Limb (tissue), 2 donors: ENCODE results near the gene GNG10.
"Not testable (repeated sequence)": the region's sequence is repeated elsewhere in the genome, so short reads cannot be mapped to it uniquely, and the experiment has no call there.

Experiments
- DNase-seq, 2 donors: peaks; one replicate each; pipeline ENCODE4 v3.0.0-alpha.2; 2016; ENCODE audit errors: extremely low spot score in 2 of 2

GNG10 gene

DNA sequence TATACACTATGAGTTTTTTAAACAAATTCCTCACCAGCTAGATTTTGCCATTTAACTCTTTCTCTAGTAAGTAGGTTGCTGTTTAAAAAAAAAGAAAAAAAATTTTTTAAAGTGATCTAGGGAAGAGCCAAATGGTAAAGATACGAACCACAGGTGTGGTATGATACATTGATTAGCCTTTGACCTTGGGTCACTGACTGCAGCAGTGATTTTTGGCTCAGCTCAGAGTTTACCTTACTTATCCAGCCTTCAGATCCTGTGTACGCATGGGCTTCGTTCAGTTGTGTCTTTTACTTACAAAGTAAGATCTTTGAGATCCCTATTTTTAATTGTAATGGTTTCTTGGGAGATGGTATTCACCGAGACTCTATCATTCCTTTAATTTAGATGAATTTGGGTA is 12.4 kb upstream of the GNG10 start:
- no peak for DNase-seq

DNA sequence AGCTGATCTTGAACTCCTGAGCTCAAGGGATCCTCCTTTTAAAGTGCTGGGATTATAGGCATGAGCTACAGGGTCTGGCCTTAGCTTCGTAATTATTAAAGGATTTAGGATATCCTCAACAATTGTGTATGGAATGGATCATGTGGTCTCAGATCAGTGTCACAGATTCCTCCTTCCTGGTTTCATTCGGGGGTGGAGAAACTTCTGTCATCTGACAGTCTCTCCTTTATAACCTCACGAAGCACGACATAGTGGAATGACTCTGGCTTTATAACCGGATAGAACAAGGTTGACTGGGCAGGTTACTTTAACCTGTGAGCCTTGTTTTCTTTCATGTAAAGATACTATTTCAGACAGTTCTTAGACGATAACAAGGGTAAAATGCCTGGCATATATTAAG is 4.4 kb upstream of the GNG10 start:
- no peak for DNase-seq

DNA sequence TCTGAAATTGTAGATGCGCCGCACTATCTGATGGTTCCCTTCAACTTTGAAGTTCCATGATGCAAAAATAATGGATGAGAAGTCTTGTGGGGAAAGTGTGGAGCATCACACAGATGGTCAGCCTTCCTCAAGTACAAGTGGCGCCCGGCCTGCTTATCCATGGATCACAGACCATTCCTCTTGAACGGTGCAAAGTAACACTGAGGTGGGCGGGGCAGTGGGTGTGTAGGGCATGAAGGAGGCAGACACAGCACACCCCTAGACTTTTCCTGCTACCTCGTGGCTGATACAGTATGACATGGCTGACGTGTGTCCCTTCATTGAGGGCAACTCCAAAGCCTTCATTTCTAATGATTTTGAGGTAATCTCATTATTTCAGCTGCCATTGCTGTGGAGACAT is 2.5 kb upstream of the GNG10 start:
- DNase-seq, result no peak

DNA sequence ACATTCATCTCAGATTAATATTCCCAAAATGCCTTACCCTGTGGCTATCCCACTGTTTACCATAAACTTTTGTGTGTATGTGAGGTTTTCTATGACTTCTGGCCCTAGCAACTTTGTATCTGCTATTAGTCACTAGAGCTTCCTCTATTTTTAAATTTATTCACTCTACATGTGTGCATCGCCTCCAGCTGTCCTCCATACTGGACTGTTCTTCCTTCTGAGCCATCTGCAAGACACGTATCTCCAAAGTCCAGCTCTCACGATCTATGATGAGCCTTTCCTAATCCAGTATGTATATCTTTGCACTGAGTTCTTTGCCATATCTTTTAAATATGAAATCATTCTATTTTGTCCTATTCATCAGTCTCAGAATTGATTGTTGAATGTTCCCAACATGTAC is 1.7 kb upstream of the GNG10 start:
- no peak for DNase-seq

DNA sequence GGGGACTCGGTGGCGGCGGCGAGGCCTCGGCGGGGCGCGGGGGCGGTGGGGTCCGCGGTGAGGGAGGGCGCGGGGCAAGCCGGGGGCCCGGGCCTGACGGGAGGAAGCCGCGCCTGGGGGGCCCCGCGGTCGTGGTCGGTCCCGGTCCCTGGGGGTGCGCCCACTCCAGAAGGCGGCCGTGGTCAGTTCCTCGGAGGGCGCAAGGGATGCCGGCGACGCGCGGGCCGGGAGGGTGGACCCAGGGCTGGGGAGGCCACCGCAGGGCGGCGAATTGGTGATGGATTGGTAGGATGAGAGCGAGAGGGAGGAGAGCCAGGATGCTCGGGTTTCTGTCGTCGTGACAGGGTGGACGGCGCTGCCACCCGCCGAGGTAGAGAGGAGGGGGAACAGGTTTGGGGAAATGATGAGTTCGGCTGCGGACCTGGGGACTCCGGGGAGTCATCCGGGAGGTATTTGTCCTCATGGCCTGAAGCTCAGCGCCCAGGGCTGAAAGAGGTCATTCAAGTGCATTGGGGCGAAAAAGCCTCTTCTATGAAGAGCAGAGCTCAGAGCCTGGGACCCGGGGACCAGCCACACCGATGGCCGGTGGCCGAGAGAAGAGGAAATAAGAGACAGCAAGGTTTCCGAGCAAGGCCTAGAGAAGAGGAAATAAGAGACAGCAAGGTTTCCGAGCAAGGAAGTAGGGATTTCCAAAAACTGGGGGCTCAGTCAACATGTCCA is 557 bp downstream of the GNG10 start:
- no peak for DNase-seq

DNA sequence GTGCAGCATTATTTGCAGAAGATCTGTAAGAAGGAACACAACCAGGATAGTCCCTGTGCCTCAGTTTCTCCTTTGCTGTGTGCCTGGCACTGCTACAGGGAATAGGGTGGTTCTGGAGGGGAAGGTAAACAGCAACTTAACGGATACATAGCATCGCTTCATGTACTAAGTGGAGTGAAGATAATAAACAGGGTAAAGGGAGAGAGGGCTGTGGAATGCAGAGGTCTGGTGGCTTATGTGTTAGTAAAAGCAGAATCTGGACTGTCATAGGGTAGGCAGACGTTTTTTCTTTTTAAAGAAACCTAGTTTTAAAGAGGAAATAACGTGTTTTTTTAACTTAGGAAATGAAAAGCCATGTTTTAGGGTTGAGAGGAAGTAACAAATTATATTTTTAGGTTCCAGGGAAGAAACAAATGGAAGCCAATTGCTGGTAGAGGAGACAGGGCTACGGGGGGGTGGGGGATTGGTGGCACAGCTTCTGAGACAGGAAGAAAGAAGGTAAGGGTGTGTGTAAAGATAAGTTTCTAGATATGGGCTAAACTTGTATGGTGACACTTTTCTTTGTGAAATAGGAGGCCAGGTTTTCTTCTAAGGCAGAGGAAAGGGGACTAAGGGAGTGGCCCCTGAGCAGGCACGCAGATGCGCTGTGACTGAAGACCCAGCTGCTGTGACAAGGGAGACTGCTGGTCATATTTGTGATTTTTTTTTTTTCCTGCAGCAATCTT is 1.3 kb downstream of the GNG10 start:
- no peak for DNase-seq

DNA sequence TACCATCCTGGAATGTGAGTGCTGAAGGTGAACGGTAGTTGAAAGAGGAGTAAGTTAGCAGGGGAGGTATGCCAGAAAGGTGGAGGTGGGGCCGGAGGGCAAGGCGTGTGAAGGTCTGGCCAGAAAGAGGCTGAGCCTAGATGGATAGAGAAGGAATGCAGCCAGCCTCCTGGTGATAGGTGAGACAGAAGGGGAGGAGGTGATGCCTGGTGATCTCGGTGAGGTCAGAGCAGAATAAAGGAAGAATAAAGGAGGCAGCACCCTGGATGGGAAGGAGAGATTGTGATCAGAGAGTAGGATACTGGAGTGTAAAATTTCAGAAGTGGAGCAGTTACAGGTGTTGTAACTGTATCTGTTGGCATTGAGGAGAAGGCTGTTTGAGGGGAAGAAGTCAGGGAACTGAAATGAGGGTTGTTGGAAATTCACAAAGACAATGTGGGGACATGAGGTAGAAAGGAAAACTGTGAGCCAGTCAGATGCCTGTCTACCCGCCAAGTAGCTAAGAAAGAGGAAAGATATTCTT is 2.0 kb downstream of the GNG10 start:
- no peak for DNase-seq

DNA sequence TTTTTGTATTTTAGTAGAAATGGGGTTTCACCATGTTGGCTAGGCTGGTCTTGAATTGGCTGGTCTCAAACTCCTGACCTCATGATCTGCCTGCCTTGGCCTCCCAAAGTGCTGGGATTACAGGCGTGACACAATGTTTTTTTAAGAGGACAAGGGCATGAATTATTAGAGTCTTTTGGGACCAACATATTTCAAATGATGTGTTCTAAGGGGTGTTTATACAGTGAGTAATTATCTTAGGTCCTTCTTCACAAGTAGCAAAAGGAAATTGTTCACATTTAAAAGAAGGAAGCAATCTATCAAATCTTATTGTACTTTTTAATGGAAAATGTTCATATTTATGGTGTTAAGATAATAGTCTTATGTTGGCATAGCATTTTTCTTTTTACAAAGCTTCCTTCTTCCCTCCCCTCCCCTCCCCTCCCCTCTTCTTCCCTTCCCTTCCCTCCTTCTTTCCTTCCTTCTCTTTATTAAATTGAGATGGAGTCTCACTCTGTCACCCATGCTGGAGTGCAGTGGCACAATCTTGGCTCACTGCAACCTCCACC is 6.7 kb downstream of the GNG10 start:
- DNase-seq, result no peak

DNA sequence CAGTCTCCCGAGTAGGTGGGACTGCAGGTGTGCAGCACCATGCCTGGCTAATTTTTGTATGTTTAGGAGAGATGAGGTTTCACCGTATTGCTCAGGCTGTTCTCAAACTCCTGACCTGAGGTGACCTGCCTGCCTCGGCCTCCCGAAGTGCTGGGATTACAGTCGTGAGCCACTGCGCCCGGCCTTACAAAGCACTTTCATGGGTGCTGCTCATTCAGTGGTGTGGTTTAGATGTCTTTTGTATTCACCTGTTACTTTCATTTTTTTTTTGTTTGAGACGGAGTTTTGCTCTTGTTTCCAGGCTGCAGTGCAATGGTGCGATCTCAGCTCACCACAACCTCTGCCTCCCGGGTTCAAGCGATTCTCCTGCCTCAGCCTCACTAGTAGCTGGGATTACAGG is 7.2 kb downstream of the GNG10 start:
- DNase-seq, result not testable (repeated sequence)

DNA sequence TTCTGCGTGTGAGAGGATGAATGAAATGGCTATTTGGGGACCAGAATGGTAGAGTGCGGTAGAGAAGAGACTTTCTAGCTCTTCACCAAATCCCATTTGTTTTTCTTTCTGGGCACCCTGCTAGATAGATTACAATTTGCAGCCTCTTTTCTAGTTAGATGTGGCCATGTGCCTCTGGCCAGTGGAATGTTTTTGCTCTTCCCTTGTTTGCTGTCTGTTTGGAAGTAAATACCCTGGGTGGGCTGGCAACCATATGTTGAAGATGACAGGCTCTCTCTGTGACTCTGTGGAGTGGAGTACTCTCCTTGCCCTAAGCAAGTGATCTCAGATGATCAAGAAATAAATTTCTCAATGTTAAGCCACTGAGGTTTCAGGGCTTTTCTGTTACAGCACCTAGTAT is 12.9 kb downstream of the GNG10 start:
- no peak for DNase-seq

DNA sequence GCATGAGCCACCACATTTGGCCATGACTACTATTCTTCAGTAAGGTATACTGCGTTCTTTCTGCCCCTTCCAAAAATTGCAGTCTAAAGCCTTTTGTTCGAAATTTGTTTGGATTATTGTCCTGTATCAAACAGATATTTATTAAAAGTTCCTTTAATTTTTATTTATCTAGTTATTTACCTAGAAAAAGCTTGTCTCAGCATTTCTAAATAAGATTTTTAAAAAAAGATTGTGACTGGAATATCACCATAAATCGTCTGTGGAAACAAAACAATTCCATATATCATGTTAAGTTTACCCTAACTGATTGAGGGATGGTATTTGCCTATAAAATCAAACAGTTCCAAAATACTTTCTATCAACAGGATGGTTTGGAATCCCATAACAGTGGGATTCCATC is 14.7 kb downstream of the GNG10 start:
- no peak for DNase-seq

DNA sequence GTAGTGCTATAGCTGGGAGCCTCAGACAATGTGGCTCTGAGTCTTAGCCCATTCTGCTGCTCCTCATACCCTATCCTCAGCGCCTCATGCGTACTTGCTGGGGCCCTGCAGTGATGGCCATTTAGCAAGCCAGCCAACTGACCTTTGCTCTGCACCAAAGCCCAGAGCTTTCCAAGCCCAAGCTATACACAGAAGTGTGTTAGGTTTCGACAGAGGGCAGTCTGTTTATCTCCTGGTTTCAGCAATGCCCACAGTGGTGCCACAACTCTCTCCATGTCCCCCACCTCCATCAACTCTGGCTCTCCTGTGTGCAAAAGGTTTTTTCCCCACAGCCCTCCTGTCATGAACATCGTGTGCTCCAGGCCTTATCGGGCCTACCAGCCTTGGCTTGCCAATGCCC is 16.9 kb downstream of the GNG10 start:
- no peak for DNase-seq

DNA sequence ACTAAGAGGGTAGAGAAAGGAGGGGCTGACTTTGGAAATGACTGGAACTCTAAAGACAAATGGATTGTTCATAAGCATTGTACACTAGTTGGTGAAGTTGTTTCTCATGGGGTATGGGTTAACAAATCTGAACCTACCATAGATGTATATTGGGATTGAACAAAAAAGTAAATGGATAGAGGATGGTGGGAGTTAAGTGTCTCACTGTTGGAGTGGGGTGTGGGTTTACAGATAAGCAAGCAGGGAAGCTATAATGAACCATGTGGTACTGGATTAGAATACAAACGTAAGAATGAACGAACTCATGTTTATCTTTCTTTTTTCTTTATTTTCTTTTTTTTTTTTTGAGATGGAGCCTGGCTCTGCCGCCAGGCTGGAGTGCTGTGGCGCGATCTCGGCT is 17.8 kb downstream of the GNG10 start:
- no peak for DNase-seq

DNA sequence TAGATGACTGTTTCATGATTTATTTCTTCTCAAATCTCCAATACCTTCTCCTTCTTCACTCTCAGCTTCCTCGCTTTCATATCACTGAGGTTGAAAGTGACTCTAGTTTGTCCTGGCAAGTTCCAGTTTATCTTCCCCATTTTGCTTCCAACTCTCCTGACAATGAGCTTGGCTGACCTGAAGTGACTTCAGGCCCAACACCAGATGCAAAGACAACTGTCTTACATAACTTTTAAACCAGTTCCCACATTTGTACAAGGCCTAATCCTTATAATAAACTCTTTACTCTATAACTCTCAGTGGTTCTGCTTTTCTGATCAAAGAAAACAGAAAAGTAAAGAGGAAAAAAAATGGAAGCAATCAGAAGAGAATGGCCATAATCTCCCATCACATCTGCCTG is 22.0 kb downstream of the GNG10 start:
- no peak for DNase-seq

DNA sequence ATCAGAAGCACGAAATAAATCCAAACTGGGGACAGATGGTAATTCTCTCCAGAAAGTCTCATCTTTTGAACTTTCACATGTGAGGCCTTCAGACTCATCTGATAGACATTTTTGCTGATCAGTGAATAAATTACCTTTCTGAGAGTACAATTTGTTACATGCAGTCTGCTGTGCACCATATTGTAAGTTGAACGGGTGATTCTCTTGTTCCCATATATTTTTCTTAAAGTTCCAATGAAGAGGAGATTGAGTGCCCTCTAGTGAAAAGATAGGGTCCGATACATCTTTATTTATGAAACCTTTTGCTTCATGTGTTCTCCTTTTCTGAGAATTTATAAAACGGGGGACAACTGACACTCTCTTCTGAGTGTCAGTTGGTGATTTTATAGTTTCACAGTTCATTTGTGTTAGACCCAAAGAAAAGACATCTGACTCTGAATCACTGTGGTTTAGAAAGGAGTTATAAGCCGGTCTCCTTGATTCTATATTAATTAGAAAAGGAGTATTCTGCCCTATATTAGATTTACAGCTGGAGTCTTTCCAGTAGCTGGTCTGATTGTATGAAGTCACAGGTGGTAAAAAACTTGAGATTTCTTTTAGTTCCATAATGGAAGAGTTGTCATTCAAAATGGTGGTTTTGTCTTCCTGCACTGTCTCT is 30.4 kb downstream of the GNG10 start:
- peak in 1 of 2 donors; percentile 64 for DNase-seq

DNA sequence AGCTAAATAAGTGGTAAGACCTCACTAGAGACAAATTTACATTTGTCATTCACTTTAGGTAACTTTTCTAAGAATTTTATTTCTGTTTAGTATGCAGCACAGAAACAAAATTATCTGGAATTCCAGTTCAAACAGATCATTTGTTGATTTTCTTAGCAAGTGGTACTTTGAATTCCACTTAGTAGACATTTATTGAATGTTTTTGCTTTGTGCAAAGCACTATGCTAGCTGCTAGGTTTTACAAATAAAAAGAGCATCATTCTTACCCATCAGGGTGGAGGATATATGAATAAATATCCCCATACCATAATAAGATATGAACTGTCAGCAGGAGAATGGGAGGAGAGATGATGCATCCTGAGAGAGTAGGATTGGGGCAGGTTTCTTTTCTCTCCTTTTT is 35.4 kb downstream of the GNG10 start:
- DNase-seq, result no peak

DNA sequence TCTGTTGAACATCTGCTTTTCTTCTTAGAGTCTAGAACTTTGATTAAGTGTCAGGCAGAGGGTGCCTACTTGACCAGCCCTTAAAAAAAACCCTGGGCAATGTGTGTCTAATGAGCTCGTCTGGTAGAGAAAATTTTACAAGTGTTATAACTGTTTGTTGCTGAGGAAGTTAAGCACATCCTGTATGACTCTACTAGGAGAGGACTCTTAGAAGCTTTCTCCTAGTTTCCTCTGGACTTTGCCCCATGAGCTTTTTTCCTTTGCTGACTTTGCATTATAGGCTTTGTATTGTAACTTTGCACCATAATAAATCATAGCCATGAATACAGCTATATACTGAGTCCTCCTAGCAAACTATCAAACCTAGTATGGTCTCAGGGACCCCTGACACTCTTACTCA is 39.4 kb downstream of the GNG10 start:
- no peak for DNase-seq

DNA sequence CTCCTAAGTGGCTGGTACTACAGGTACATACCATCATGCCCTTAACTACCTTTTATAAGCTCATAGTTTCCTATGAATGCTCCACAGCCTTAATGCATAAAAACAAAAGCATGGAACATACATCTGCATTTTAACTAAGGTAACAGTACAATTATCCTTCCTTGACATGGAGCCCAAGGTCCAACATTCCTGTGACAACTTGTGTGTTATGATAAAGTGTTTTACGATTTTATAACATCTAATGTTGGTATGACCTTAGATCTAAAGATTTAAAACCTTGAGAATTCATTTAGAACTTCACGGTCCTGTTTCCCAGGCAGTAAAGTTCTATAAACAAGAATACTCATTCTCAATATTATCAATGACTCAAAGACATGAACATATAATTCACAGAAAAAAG is 43.1 kb downstream of the GNG10 start:
- DNase-seq, result no peak

DNA sequence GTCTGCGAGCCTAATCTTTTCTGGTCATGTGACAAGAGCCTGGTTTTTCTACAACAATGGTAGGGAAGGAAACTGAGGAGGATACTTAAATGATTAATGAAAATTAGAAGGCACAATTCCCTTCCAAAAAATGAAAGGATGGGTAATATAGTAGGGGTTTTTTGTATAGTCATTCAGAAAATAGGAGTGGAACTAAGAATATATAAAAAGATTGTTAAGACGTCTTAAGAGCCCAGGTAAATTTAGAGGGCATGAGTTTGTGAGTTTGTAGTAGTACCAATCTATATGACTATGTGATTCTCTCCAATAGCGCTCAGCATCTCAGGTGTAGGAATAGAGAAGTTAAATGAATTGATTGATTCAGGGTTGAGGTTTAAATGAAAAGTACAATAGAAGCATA is 50.1 kb downstream of the GNG10 start:
- no peak for DNase-seq

DNA sequence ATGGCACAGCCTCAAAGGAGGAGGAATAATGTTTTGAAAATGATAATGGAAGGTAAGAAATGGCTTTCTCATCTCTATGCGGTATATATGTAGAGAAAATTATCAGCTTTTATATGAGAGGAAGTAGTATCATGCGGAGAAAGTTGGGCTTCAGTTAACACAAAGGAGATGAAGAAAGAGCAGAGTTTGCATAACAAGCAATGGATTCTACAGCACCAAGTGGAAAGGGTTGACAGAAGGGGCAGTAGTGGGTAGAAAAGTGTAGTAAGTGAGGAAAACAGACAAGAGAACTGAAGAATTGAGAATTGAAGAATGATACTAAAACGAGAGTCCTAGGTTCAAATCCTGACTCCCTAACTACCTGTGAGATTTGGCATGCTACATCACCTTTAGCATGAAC is 51.0 kb downstream of the GNG10 start:
- DNase-seq, result no peak

DNA sequence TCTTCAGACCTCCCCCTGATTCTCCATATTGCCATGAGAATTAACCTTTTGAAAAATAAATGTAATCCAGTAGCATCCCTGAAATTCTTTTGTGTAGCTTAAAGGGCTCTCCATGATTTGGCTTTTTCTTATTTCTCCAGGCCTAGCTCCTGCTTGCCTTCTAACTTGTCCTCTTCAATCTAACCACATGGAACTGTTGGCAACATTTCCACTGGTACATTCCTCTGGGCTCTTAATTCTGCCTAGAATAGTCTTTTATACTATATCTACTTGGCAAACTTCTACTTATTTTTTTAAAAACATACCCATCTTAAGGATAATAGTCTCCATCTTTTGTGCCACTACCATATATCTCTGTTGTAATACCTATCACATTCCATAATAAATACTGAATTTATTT is 54.1 kb downstream of the GNG10 start:
- DNase-seq, result no peak

DNA sequence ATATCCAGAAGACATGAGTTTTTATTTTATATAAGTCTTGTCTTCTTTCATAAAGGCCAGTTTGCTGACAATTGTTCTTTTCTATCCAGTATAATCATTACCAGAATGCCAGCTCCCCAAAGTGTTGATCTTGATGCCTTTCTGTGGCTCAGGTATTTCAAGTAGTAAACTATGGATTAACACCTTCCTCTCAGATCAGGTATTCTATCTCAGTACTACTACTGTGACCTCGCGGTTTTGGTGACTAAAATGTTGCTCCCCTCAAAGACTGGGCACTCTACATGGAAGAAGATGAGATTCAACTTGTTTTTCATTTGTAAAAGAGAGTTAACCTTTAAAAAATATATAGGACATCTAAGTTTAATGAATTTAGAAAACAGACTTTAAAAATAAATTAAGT is 58.1 kb downstream of the GNG10 start:
- no peak for DNase-seq
